ENCODE results near the gene COQ8A.

Gene COQ8A

DNA sequence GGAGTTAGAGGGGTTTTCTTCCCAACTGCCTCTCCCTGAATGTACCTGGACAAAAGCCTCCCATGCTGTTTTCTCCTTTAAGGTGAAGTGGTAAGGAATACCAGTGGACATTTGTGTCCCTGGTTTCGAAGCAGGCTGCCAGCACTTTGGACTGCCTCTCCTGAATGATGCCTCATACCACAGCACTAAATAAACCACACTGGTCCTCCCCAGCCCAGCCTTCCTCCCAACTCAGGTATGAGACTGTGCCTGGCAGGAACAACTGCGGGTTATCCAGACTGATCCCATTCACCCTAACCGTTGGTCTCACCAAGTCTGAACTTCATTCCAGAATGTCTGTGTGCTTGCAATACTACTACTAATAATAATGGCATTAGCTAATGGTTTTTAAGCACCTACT is 9.3 kb downstream of the COQ8A start:
- no peaks in the 10 kb centered on the region for H3K9me3 ChIP-seq (ENCODE audit: control insufficient read depth, insufficient read depth, low read length)
- H3K79me2 ChIP-seq (ENCODE audit: control insufficient read depth, low read length): peaks cover 33% of the 10 kb centered on the region
- H3K36me3 ChIP-seq (ENCODE audit: control insufficient read depth, low read length): no peaks in the 10 kb centered on the region

GRCh38 chr1:226950316-226950715 is 10.2 kb downstream of the COQ8A start:
- Histone ChIP-seq H3K27me3 (ENCODE audit: control insufficient read depth, low read length) (no peaks in the 10 kb centered on the region), H3K79me2 (ENCODE audit: control insufficient read depth, low read length) (peaks cover 34% of the 10 kb centered on the region), H3K4me2 (ENCODE audit: low read length) (no peak overlapping the region), H3K27ac (ENCODE audit: low read depth, low read length) (no peak overlapping the region), H3K4me1 (ENCODE audit: control insufficient read depth, low read length) (no peaks in the 10 kb centered on the region), H3K9me2 (replicated peaks; ENCODE audit: control insufficient read depth, low read length) (no peaks in the 10 kb centered on the region), H3K4me3 (ENCODE audit: low read length) (no peak overlapping the region), H3K9me3 (ENCODE audit: control insufficient read depth, insufficient read depth, low read length) (no peaks in the 10 kb centered on the region), H3F3A (ENCODE audit: control insufficient read depth, insufficient read depth) (no peaks in the 10 kb centered on the region), H3K36me3 (ENCODE audit: control insufficient read depth, low read length) (no peaks in the 10 kb centered on the region), H4K20me1 (ENCODE audit: control insufficient read depth, insufficient read depth, low read depth, low read length) (no peaks in the 10 kb centered on the region)
- no peak for TF ChIP-seq CTCF (IDR thresholded peaks at IDR 0.05; ENCODE audit: low read depth, low read length, poor library complexity, severe bottlenecking)
- TF ChIP-seq EZH2phosphoT487 (IDR thresholded peaks at IDR 0.05; ENCODE audit: borderline replicate concordance, low read length): no peak

More for the DNA sequence above, 9.3 kb downstream of the COQ8A start:
- Histone ChIP-seq H3K27ac (ENCODE audit: low read depth, low read length) (no peak overlapping the region), H3F3A (ENCODE audit: control insufficient read depth, insufficient read depth) (no peaks in the 10 kb centered on the region), H4K20me1 (ENCODE audit: control insufficient read depth, insufficient read depth, low read depth, low read length) (no peaks in the 10 kb centered on the region), H3K4me2 (ENCODE audit: low read length) (no peak overlapping the region), H3K4me3 (ENCODE audit: low read length) (no peak overlapping the region), H3K4me1 (ENCODE audit: control insufficient read depth, low read length) (no peaks in the 10 kb centered on the region), H3K27me3 (ENCODE audit: control insufficient read depth, low read length) (no peaks in the 10 kb centered on the region), H3K9me2 (replicated peaks; ENCODE audit: control insufficient read depth, low read length) (no peaks in the 10 kb centered on the region)
- TF ChIP-seq CTCF (IDR thresholded peaks at IDR 0.05; ENCODE audit: low read depth, low read length, poor library complexity, severe bottlenecking): no peak
- TF ChIP-seq EZH2phosphoT487 (IDR thresholded peaks at IDR 0.05; ENCODE audit: borderline replicate concordance, low read length): no peak

DNA sequence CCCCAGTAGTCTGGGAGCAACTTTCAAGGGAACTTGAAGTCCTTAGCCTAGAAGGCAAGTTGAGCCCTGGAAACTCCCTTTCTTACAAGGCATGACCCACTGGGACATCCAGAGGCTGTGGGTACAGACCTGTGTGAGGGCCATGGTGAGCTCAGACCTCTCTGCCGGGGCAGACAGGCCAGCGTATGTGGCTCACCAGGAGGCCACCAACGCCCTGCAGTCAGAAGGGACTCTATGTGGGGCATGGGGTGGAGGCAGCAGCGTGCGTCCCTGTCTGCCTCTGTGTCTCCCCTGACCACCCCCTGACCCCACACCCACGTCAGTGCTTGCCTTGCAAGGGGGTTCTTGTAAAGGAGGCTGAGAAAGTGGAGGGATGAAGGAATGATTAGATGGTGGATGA is 10.8 kb downstream of the COQ8A start:
- Histone ChIP-seq H3F3A (ENCODE audit: control insufficient read depth, insufficient read depth) (no peaks in the 10 kb centered on the region), H3K4me3 (ENCODE audit: low read length) (no peak overlapping the region), H3K4me1 (ENCODE audit: control insufficient read depth, low read length) (no peaks in the 10 kb centered on the region), H3K36me3 (ENCODE audit: control insufficient read depth, low read length) (no peaks in the 10 kb centered on the region), H3K27ac (ENCODE audit: low read depth, low read length) (no peak overlapping the region), H3K27me3 (ENCODE audit: control insufficient read depth, low read length) (no peaks in the 10 kb centered on the region), H4K20me1 (ENCODE audit: control insufficient read depth, insufficient read depth, low read depth, low read length) (no peaks in the 10 kb centered on the region), H3K79me2 (ENCODE audit: control insufficient read depth, low read length) (peaks cover 29% of the 10 kb centered on the region), H3K4me2 (ENCODE audit: low read length) (no peak overlapping the region), H3K9me3 (ENCODE audit: control insufficient read depth, insufficient read depth, low read length) (no peaks in the 10 kb centered on the region), H3K9me2 (replicated peaks; ENCODE audit: control insufficient read depth, low read length) (no peaks in the 10 kb centered on the region)
- TF ChIP-seq CTCF (IDR thresholded peaks at IDR 0.05; ENCODE audit: low read depth, low read length, poor library complexity, severe bottlenecking) (no peak), EZH2phosphoT487 (IDR thresholded peaks at IDR 0.05; ENCODE audit: borderline replicate concordance, low read length) (no peak)

Data from DOHH2 (cell line).